Progenitor cell of endocrine pancreas (in vitro differentiated cells): ENCODE results near the gene CDK5. TPM values are rescaled to one million over a fixed set of nuclear protein-coding genes. Genes with fewer than 3 reads are reported as not detected.

Experiments
- DNase-seq: peaks from one replicate; pipeline ENCODE4 v3.0.0; 2021; ENCODE audit warnings: low spot score; ENCODE audit not compliant: unreplicated experiment
- H3K27ac Mint-ChIP-seq: 2 replicates; pipeline ENCODE4 v1.8.0; 2021; ENCODE audit warnings: mild to moderate bottlenecking, moderate library complexity, mixed read lengths
- H3K27me3 Mint-ChIP-seq: 2 replicates; pipeline ENCODE4 v1.8.0; 2021; ENCODE audit warnings: mixed read lengths
- H3K36me3 Mint-ChIP-seq: 2 replicates; pipeline ENCODE4 v1.8.0; 2022; ENCODE audit warnings: mixed read lengths; ENCODE audit not compliant: insufficient read depth
- H3K4me1 Mint-ChIP-seq: 2 replicates; pipeline ENCODE4 v1.8.0; 2021; ENCODE audit warnings: low read depth, mixed read lengths
- H3K4me3 Mint-ChIP-seq: 2 replicates; pipeline ENCODE4 v1.8.0; 2021; ENCODE audit warnings: low read depth, mild to moderate bottlenecking, moderate library complexity, mixed read lengths
- H3K9me3 Mint-ChIP-seq: 2 replicates; pipeline ENCODE4 v1.8.0; 2021; ENCODE audit warnings: low read depth, mixed read lengths
- CTCF ChIP-seq: fragments of 200-600 bp; sonication (generic); IDR thresholded peaks from one replicate; pipeline ENCODE4 v1.5.0; 2021; ENCODE audit warnings: antibody characterized with exemption, mild to moderate bottlenecking; ENCODE audit not compliant: unreplicated experiment
- total RNA-seq: library from RNA; stranded (reverse); gene quantifications from 2 replicates; pipeline ENCODE4 v1.2.1, GENCODE V29; 2021

The CDK5 gene
- total RNA-seq, 1 donor from 2014 or later = 24.9 TPM

- H3K4me3 Mint-ChIP-seq = peak overlapping the region; percentile 85
- peaks cover 12% of the 10 kb centered on the region for H3K4me1 Mint-ChIP-seq
- H3K9me3 Mint-ChIP-seq = no peaks in the 10 kb centered on the region
- peaks cover 8% of the 10 kb centered on the region for H3K36me3 Mint-ChIP-seq
- no peak for TF ChIP-seq CTCF
- H3K27ac Mint-ChIP-seq = peak overlapping the region; percentile 29
- no peak for DNase-seq
- H3K27me3 Mint-ChIP-seq = no peaks in the 10 kb centered on the region
Observed at GRCh38 chr7:151079199-151079910, 21.7 kb upstream of the CDK5 start.

- Mint-ChIP-seq H3K4me3 (peak overlapping the region; percentile 85), H3K4me1 (peaks cover 12% of the 10 kb centered on the region), H3K27ac (peak overlapping the region; percentile 29), H3K27me3 (no peaks in the 10 kb centered on the region), H3K9me3 (no peaks in the 10 kb centered on the region), H3K36me3 (peaks cover 8% of the 10 kb centered on the region)
- no peak for TF ChIP-seq CTCF
- no peak for DNase-seq
Observed at GRCh38 chr7:151078233-151079040, 20.7 kb upstream of the CDK5 start.

DNA sequence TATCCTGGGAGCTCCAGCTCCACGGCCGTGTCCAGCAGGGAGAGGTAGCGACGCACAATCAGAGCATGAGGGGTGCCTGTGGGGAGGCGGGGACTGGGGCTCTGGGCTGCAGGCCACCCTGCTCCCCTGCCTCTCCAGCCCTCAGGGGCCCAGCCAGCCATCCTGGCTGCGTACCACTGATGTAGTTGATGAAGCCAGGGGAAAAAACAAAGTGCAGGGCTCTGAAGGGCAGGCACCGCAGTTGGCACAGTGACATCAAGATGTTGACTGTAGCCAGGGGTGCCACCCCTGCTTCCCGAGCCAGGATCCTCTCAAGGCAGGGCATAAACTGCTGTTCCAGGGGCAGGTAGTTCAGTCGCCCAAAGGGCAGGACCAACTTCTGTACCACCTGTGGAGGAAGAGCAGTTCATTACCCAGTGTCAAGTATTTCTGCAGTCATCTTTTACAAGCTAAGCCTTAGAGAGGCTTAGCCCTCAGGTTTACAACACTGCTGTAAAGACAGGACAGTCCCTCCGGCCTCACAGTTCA lies 20.1 kb upstream of the CDK5 start:
- Mint-ChIP-seq H3K27ac (no peak overlapping the region), H3K9me3 (no peaks in the 10 kb centered on the region), H3K36me3 (peaks cover 8% of the 10 kb centered on the region), H3K4me1 (peaks cover 10% of the 10 kb centered on the region), H3K4me3 (peak overlapping the region; percentile 49), H3K27me3 (no peaks in the 10 kb centered on the region)
- no peak for TF ChIP-seq CTCF
- DNase-seq = no peak

DNA sequence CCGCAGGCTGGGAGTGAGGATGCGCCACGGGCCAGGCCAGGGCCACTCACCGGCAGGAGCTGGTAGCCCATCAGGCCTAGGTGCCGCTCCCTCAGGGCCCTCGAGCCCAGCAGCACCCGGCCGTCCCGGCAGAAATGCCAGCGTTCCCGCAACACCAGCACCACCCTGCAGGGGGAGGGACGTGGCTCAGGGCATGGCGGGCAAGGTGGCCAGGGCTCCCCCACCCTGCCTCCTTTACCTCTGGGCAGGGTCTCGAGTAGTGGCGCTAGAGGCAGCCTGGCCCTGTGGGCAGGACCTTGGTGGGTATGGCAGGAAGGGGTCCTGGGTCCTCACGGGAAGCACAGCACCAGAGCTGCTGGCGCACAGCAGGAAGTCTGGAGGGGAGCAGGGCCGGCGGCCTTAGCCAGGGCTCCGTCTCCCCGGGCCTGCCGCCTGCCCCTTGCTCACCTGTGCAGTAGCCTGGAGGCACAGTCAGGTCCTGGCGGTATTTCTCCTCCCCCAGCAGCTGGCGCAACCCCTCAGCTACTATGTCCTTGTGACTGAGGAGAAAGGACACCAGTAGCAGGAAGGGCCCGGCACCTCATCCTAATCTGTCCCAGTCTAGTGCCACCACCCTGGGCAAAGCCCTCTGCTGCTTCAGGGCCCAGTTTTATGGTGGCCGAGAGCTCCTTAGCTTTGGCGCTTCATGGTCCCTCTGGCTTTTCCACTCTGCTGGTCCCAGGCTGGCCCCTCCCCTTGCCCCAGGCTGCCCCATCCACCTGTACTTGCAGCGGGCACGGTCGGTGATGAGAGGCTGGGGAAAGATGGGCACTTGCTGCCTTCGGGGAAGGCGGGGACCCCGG lies 19.4 kb upstream of the CDK5 start:
- Mint-ChIP-seq H3K36me3 (peaks cover 9% of the 10 kb centered on the region), H3K9me3 (no peaks in the 10 kb centered on the region), H3K27me3 (no peaks in the 10 kb centered on the region), H3K27ac (no peak overlapping the region), H3K4me3 (no peak overlapping the region), H3K4me1 (peaks cover 7% of the 10 kb centered on the region)
- no peak for DNase-seq
- peak; percentile 39 for TF ChIP-seq CTCF

GRCh38 chr7:151075978-151076426 lies 18.3 kb upstream of the CDK5 start:
- no peak for TF ChIP-seq CTCF
- DNase-seq = no peak
- Mint-ChIP-seq H3K27ac (no peak overlapping the region), H3K27me3 (no peaks in the 10 kb centered on the region), H3K4me1 (peaks cover 5% of the 10 kb centered on the region), H3K9me3 (no peaks in the 10 kb centered on the region), H3K36me3 (peaks cover 11% of the 10 kb centered on the region), H3K4me3 (no peak overlapping the region)
